ENCODE results near the gene RASSF1.

DNA sequence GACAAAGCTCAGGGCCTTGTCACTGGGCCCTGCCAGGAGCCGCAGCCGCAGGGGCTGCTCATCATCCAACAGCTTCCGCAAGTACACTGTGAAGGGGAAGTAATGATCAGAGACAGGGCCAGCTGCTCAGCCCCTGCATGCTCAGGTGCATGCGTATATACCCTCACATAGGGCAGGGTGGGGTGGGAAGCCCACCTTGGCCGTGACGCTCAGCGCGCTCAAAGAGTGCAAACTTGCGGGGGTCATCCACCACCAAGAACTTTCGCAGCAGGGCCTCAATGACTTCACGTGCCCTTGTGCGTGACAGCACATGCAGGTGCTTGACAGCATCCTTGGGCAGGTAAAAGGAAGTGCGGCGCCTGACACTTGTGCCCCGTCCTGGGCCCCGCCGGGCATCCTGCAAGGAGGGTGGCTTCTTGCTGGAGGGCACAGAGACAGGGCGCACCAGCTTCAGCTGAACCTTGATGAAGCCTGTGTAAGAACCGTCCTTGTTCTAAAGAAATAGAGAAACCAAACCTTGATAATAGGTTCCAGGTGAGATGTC is 9.2 kb downstream of the RASSF1 start:
- no peak for TF ChIP-seq POLR2A (IDR thresholded peaks at IDR 0.05)
- TF ChIP-seq, protein P1, sequence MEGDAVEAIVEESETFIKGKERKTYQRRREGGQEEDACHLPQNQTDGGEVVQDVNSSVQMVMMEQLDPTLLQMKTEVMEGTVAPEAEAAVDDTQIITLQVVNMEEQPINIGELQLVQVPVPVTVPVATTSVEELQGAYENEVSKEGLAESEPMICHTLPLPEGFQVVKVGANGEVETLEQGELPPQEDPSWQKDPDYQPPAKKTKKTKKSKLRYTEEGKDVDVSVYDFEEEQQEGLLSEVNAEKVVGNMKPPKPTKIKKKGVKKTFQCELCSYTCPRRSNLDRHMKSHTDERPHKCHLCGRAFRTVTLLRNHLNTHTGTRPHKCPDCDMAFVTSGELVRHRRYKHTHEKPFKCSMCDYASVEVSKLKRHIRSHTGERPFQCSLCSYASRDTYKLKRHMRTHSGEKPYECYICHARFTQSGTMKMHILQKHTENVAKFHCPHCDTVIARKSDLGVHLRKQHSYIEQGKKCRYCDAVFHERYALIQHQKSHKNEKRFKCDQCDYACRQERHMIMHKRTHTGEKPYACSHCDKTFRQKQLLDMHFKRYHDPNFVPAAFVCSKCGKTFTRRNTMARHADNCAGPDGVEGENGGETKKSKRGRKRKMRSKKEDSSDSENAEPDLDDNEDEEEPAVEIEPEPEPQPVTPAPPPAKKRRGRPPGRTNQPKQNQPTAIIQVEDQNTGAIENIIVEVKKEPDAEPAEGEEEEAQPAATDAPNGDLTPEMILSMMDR (IDR thresholded peaks at IDR 0.05) = no peak
- TF ChIP-seq EP300 (IDR thresholded peaks at IDR 0.05) = no peak
- no peak for TF ChIP-seq POLR2AphosphoS5 (IDR thresholded peaks at IDR 0.05)

Measured in suprapubic skin (tissue), 4 donors.